ENCODE results near the gene EIF4A3. TPM values are rescaled to one million over a fixed set of nuclear protein-coding genes. Genes with fewer than 3 reads are reported as not detected.

The EIF4A3 gene
- polyA plus RNA-seq, 1 experiment, result 103 TPM

DNA sequence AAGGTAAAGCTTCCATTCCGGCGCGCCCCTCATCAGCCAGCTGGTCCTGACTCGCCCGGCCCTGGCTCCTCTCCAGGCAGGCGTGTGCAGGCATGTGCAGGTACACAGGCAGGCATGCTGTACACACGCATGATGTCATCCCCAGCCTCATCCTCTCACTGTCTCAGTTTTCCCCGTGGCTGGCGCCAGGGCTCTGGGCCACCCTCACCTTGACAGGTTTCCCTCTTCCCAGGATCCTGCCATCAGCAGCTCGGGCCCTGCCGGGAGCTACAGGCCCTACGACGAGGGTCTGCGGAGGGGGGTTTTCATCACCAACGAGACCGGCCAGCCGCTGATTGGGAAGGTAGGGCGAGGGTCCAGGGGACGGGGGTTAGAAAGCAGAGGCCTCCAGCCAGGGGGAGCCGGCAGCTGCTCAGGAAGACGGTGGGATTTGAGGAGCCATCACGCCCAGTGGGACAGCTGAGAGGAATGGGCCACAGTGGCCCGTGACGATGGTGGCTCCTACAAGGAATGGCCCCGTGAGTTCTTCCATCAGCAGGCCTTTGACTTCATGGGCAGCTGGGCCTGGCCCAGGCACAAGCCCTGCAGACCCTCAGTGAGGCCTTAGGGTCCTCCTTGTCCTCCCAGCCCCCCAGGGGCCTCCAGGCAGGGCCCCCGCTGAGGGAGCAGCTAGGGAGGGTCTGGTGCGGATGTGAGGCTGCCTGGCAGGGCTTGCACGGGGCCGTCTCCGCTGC, 37.0 kb downstream of the EIF4A3 start:
- no peak for DNase-seq (ENCODE audit: low read depth, low spot score)
- TF ChIP-seq, protein P1, sequence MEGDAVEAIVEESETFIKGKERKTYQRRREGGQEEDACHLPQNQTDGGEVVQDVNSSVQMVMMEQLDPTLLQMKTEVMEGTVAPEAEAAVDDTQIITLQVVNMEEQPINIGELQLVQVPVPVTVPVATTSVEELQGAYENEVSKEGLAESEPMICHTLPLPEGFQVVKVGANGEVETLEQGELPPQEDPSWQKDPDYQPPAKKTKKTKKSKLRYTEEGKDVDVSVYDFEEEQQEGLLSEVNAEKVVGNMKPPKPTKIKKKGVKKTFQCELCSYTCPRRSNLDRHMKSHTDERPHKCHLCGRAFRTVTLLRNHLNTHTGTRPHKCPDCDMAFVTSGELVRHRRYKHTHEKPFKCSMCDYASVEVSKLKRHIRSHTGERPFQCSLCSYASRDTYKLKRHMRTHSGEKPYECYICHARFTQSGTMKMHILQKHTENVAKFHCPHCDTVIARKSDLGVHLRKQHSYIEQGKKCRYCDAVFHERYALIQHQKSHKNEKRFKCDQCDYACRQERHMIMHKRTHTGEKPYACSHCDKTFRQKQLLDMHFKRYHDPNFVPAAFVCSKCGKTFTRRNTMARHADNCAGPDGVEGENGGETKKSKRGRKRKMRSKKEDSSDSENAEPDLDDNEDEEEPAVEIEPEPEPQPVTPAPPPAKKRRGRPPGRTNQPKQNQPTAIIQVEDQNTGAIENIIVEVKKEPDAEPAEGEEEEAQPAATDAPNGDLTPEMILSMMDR (IDR thresholded peaks at IDR 0.05; ENCODE audit: low read depth, low read length), result no peak
- H3K27me3 ChIP-seq (ENCODE audit: control insufficient read depth, insufficient read depth, low read length), result no peaks in the 10 kb centered on the region
- CTCF ChIA-PET, result no interaction called here
- POLR2A ChIA-PET, result no interaction called here
- no peak overlapping the region for H3K4me3 ChIP-seq (ENCODE audit: low read depth, low read length)
- H3K9me3 ChIP-seq (ENCODE audit: control insufficient read depth, insufficient read depth, low read length), result no peaks in the 10 kb centered on the region; the same call in 1 of the 2 replicates
- H3K27ac ChIP-seq (ENCODE audit: low read depth, low read length), result no peak overlapping the region

DNA sequence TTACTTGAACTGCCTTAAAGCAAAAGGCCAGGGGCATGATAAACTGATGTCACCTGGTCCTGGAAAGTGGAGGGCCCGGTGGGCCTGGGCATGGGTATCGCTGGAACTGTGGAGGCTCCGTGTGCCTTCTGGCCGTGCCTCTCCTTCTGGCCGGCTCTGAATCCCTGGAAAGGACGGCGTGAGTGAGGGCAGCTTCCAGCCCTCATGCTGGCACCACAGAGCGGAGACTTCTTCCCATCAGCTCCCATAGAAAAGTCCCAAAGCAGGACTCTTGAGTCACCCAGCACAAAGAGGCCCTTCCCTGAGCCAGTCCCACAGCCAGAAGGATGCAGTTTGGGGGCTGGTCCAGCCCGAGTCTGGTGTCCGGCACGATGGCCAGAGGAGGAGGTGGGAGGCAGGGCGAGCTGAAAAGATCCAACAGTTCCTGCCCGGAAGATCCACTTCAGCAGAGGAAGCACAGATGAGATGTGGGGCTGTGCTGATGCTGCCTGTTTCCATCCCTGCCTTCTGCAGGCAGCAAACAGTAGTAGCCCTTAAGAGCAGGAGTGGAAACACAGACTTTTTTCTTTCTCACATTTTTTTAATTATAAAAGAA, 37.8 kb downstream of the EIF4A3 start:
- no peak for DNase-seq (ENCODE audit: low read depth, low spot score)
- no peaks in the 10 kb centered on the region for H3K27me3 ChIP-seq (ENCODE audit: control insufficient read depth, insufficient read depth, low read length)
- no peaks in the 10 kb centered on the region; the same call in 1 of the 2 replicates for H3K9me3 ChIP-seq (ENCODE audit: control insufficient read depth, insufficient read depth, low read length)
- no peak overlapping the region for H3K4me3 ChIP-seq (ENCODE audit: low read depth, low read length)
- TF ChIP-seq, protein P1 (IDR thresholded peaks at IDR 0.05; ENCODE audit: low read depth, low read length), result no peak
- CTCF ChIA-PET, result no interaction called here
- POLR2A ChIA-PET, result no interaction called here
- H3K27ac ChIP-seq (ENCODE audit: low read depth, low read length), result no peak overlapping the region

GRCh38 chr17:80108036-80108971, 38.6 kb downstream of the EIF4A3 start:
- TF ChIP-seq, protein P1 (IDR thresholded peaks at IDR 0.05; ENCODE audit: low read depth, low read length), result no peak
- no peak for DNase-seq (ENCODE audit: low read depth, low spot score)
- Histone ChIP-seq H3K4me3 (ENCODE audit: low read depth, low read length) (no peak overlapping the region), H3K27me3 (ENCODE audit: control insufficient read depth, insufficient read depth, low read length) (no peaks in the 10 kb centered on the region), H3K27ac (ENCODE audit: low read depth, low read length) (no peak overlapping the region), H3K9me3 (ENCODE audit: control insufficient read depth, insufficient read depth, low read length) (no peaks in the 10 kb centered on the region; the same call in 1 of the 2 replicates)
- POLR2A ChIA-PET, result no interaction called here
- CTCF ChIA-PET, result no interaction called here

- ChIA-PET CTCF (no interaction called here), POLR2A (no interaction called here)
- Histone ChIP-seq H3K4me3 (ENCODE audit: low read depth, low read length) (no peak overlapping the region), H3K9me3 (ENCODE audit: control insufficient read depth, insufficient read depth, low read length) (no peaks in the 10 kb centered on the region; the same call in 1 of the 2 replicates), H3K27ac (ENCODE audit: low read depth, low read length) (no peak overlapping the region), H3K27me3 (ENCODE audit: control insufficient read depth, insufficient read depth, low read length) (no peaks in the 10 kb centered on the region)
- TF ChIP-seq, protein P1 (IDR thresholded peaks at IDR 0.05; ENCODE audit: low read depth, low read length), result no peak
- DNase-seq (ENCODE audit: low read depth, low spot score), result no peak
Observed at GRCh38 chr17:80107231-80108021, 39.5 kb downstream of the EIF4A3 start.
